Transverse colon (tissue), 4 donors: ENCODE data around the gene BRD3OS. TPM values are rescaled to one million over a fixed set of nuclear protein-coding genes. Genes with fewer than 3 reads are reported as not detected.

ENCODE experiments used
- DNase-seq: peaks from one replicate; pipeline ENCODE4 v3.0.0-alpha.2; 2019
- H3K27ac ChIP-seq, 4 donors: fragments of 200-600 bp; sonication (generic); 2 replicates each; pipeline ENCODE4 v1.5.1; 2016 to 2018; ENCODE audit warnings: inconsistent platforms in 4 of 4
- H3K27me3 ChIP-seq: fragments of 200-600 bp; sonication (generic); 2 replicates; pipeline ENCODE4 v1.5.1; 2017; ENCODE audit warnings: inconsistent platforms
- H3K36me3 ChIP-seq, 4 donors: fragments of 200-600 bp; sonication (generic); 2 replicates each; pipeline ENCODE4 v1.5.1; 2017 to 2019; ENCODE audit warnings: inconsistent platforms in 4 of 4
- H3K4me1 ChIP-seq, 4 donors: fragments of 200-600 bp; sonication (generic); 2 replicates each; pipeline ENCODE4 v1.5.1; 2017 to 2020; ENCODE audit warnings: inconsistent platforms in 4 of 4
- H3K4me3 ChIP-seq, 4 donors: fragments of 200-600 bp; sonication (generic); 1 replicate in 1 of 4; 2 replicates in 3 of 4; pipeline versions ENCODE4 v1.5.1 to v1.6.1; 2017 to 2019; ENCODE audit warnings: inconsistent platforms in 4 of 4
- H3K9me3 ChIP-seq, 2 donors: fragments of 200-600 bp; sonication (generic); 2 replicates each; pipeline ENCODE4 v1.5.1; 2017 to 2019; ENCODE audit warnings: inconsistent platforms in 2 of 2
- CTCF ChIP-seq, 5 experiments: fragments of 200-600 bp in 3 of 5; fragments of 450-650 bp in 2 of 5; sonication (generic) in 3 of 5; IDR thresholded peaks; 1 replicate in 2 of 5; 2 replicates in 3 of 5; pipeline ENCODE4 v1.5.1; 2016 to 2017; ENCODE audit warnings: antibody characterized with exemption in 5 of 5, inconsistent platforms in 3 of 5, mild to moderate bottlenecking in 2 of 5, moderate library complexity in 1 of 5
- EP300 ChIP-seq: sonication (generic); formaldehyde crosslinking; IDR thresholded peaks from one replicate; pipeline ENCODE4 v1.6.1; 2017; ENCODE audit warnings: antibody characterized with exemption, low read depth
- POLR2A ChIP-seq: fragments of 450-650 bp; IDR thresholded peaks from one replicate; pipeline ENCODE4 v1.6.1; 2016; ENCODE audit warnings: antibody characterized with exemption, mild to moderate bottlenecking, moderate library complexity
- POLR2AphosphoS5 ChIP-seq, 3 donors: sonication (generic); formaldehyde crosslinking; IDR thresholded peaks; one replicate each; pipeline ENCODE4 v1.6.1; 2016; ENCODE audit warnings: antibody characterized with exemption in 3 of 3
- WGBS, 2 donors: methylation state at CpG; one replicate each; pipeline ENCODE4 v1.1.5; 2018; ENCODE audit warnings: low coverage in 1 of 2; 5-methylcytosine and 5-hydroxymethylcytosine counted together
- in situ Hi-C, 4 donors: fragments of 200-750 bp; cut with MboI; loops; one replicate each; pipeline versions ENCODE4 v1.15.0 to v1.15.1; 2017; ENCODE audit warnings: low sequenced_read_pairs in 3 of 4, low pct_ligation_motif_present in 1 of 4, low pct_unique_long_range_greater_than_20kb in 1 of 4
- intact Hi-C: fragments of 100-400 bp; cut with DNase I; formaldehyde crosslinking; loops from one replicate; pipeline ENCODE4 v1.15.1; 2023; ENCODE audit warnings: low total_unique reads
- total RNA-seq, 4 donors: library from RNA; depleted of rRNA; stranded (reverse); fragments of >200 nt; gene quantifications; one replicate each; pipeline ENCODE4 v1.1.0, GENCODE V29; 2016

The BRD3OS gene
- total RNA-seq, 4 donors from 2014 or later: 3.2 to 6.6 (median 4.4) TPM

GRCh38 chr9:134061019-134061687 is 35.9 kb downstream of the BRD3OS start:
- WGBS, 2 donors: 74% methylated on average over 4 of the region's 4 CpGs; no CpG with 5 or more reads in 1 of the 2 donors
- in situ Hi-C loops: no loop called here

GRCh38 chr9:134061688-134062371 is 36.5 kb downstream of the BRD3OS start:
- H3K4me3 ChIP-seq: no peak overlapping the region
- intact Hi-C loops (no loop called here), in situ Hi-C loops (no loop called here)
- H3K27me3 ChIP-seq: no peaks in the 10 kb centered on the region
- no peaks in the 10 kb centered on the region for H3K9me3 ChIP-seq
- no peak overlapping the region for H3K27ac ChIP-seq
- WGBS, 2 donors: 80% methylated on average over 22 of the region's 22 CpGs; no CpG with 5 or more reads in 1 of the 2 donors
- H3K4me1 ChIP-seq: peaks cover 22 to 75% (median 47%) of the 10 kb centered on the region in 4 donors
- no peak for DNase-seq
- H3K36me3 ChIP-seq: no peaks in the 10 kb centered on the region
- TF ChIP-seq POLR2AphosphoS5 (IDR thresholded peaks at IDR 0.05): no peak
- TF ChIP-seq CTCF (IDR thresholded peaks at IDR 0.05): no peak
- TF ChIP-seq POLR2A: no peak
- no peak for TF ChIP-seq EP300

More at GRCh38 chr9:134061019-134061687, 35.9 kb downstream of the BRD3OS start:
- no peaks in the 10 kb centered on the region for H3K27me3 ChIP-seq
- H3K9me3 ChIP-seq: no peaks in the 10 kb centered on the region
- H3K4me3 ChIP-seq: no peak overlapping the region
- no peak overlapping the region for H3K27ac ChIP-seq
- H3K36me3 ChIP-seq: no peaks in the 10 kb centered on the region
- intact Hi-C loops: no loop called here
- H3K4me1 ChIP-seq: peaks cover 23 to 75% (median 50%) of the 10 kb centered on the region in 4 donors
- DNase-seq: no peak
- TF ChIP-seq EP300: no peak
- TF ChIP-seq POLR2A: no peak
- no peak for TF ChIP-seq POLR2AphosphoS5 (IDR thresholded peaks at IDR 0.05)
- no peak for TF ChIP-seq CTCF (IDR thresholded peaks at IDR 0.05)

- Histone ChIP-seq H3K27me3 (no peaks in the 10 kb centered on the region), H3K4me3 (no peak overlapping the region), H3K36me3 (no peaks in the 10 kb centered on the region), H3K9me3 (no peaks in the 10 kb centered on the region), H3K27ac (no peak overlapping the region), H3K4me1 (peaks cover 17 to 68% (median 45%) of the 10 kb centered on the region in 4 donors)
- DNase-seq: no peak
- intact Hi-C loops (no loop called here), in situ Hi-C loops (no loop called here)
- TF ChIP-seq EP300 (no peak), POLR2AphosphoS5 (IDR thresholded peaks at IDR 0.05) (no peak), CTCF (IDR thresholded peaks at IDR 0.05) (no peak), POLR2A (no peak)
- 81% methylated on average over 22 of the region's 22 CpGs; no CpG with 5 or more reads in 1 of the 2 donors for WGBS, 2 donors
Observed at GRCh38 chr9:134062461-134063087, 37.3 kb downstream of the BRD3OS start.

- 83 to 94% methylated on average over 6 to 12 of the region's 15 CpGs for WGBS, 2 donors
- DNase-seq: no peak
- in situ Hi-C loops: no loop called here
- H3K4me3 ChIP-seq: no peak overlapping the region
- H3K36me3 ChIP-seq: no peaks in the 10 kb centered on the region
- intact Hi-C loops: no loop called here
- H3K9me3 ChIP-seq: no peaks in the 10 kb centered on the region
- H3K27ac ChIP-seq: no peak overlapping the region
- no peak for TF ChIP-seq EP300
- no peaks in the 10 kb centered on the region for H3K27me3 ChIP-seq
- H3K4me1 ChIP-seq: peaks cover 17 to 63% (median 45%) of the 10 kb centered on the region in 4 donors
Observed at GRCh38 chr9:134063088-134063570, 37.8 kb downstream of the BRD3OS start.
